ENCODE results near the gene PCDH15. TPM values are rescaled to one million over a fixed set of nuclear protein-coding genes. Genes with fewer than 3 reads are reported as not detected.

The PCDH15 gene
- total RNA-seq, 4 donors from 2014 or later: 0.70 to 2.3 TPM; not detected in 2

DNA sequence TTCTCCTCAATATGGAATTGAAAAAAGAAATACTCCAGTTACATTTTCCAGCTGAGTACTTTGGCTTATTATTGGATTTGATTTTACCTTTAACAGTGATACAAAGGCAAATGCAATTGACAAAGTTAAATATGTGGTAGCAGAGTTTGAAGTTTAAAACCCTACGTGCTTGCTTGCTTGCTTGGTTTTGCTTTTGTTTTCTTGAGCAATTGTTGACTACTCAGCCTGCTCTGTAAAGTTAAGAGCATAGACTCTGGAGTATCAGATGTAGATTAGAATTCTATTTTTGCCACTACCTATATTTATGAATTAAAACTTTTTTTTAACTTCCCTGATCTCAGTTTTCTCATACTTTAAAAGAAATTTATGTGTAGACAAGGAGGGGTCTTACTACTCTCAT is 51.4 kb downstream of the PCDH15 start:
- H3K4me1 ChIP-seq: no peaks in the 10 kb centered on the region
- no peaks in the 10 kb centered on the region for H3K36me3 ChIP-seq
- no peak for DNase-seq
- TF ChIP-seq, protein P1, sequence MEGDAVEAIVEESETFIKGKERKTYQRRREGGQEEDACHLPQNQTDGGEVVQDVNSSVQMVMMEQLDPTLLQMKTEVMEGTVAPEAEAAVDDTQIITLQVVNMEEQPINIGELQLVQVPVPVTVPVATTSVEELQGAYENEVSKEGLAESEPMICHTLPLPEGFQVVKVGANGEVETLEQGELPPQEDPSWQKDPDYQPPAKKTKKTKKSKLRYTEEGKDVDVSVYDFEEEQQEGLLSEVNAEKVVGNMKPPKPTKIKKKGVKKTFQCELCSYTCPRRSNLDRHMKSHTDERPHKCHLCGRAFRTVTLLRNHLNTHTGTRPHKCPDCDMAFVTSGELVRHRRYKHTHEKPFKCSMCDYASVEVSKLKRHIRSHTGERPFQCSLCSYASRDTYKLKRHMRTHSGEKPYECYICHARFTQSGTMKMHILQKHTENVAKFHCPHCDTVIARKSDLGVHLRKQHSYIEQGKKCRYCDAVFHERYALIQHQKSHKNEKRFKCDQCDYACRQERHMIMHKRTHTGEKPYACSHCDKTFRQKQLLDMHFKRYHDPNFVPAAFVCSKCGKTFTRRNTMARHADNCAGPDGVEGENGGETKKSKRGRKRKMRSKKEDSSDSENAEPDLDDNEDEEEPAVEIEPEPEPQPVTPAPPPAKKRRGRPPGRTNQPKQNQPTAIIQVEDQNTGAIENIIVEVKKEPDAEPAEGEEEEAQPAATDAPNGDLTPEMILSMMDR (IDR thresholded peaks at IDR 0.05): no peak
- no peak for TF ChIP-seq POLR2A (IDR thresholded peaks at IDR 0.05)
- H3K27me3 ChIP-seq: no peaks in the 10 kb centered on the region
- intact Hi-C loops (cut with DNase I; ENCODE audit: low total_unique reads): no loop called here
- no peaks in the 10 kb centered on the region for H3K9me3 ChIP-seq
- no peak overlapping the region for H3K27ac ChIP-seq
- H3K4me3 ChIP-seq: no peak overlapping the region

DNA sequence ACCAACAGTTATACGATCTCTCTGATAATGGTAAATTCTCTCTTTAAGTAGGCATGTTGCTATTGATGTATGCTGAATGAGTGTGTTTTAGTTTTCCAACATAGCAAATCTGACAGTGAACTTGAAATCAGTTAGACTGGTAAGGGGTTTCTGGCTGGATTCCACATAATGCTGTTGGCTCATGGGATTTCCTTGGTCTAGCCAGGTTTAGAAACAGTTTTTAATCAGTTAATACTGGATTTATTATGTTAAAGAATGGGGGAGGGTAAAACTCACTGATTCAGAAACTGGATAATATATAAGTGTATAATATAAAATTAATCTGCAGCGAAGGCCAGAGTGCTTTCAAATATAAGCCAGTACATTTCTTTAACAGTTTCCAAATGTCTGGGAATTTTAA is 55.6 kb downstream of the PCDH15 start:
- Histone ChIP-seq H3K4me3 (no peak overlapping the region), H3K4me1 (no peaks in the 10 kb centered on the region), H3K9me3 (no peaks in the 10 kb centered on the region), H3K27me3 (no peaks in the 10 kb centered on the region), H3K27ac (no peak overlapping the region), H3K36me3 (no peaks in the 10 kb centered on the region)
- TF ChIP-seq POLR2A (IDR thresholded peaks at IDR 0.05): no peak
- TF ChIP-seq, protein P1 (IDR thresholded peaks at IDR 0.05): no peak
- intact Hi-C loops (cut with DNase I; ENCODE audit: low total_unique reads): no loop called here
- no peak for DNase-seq

DNA sequence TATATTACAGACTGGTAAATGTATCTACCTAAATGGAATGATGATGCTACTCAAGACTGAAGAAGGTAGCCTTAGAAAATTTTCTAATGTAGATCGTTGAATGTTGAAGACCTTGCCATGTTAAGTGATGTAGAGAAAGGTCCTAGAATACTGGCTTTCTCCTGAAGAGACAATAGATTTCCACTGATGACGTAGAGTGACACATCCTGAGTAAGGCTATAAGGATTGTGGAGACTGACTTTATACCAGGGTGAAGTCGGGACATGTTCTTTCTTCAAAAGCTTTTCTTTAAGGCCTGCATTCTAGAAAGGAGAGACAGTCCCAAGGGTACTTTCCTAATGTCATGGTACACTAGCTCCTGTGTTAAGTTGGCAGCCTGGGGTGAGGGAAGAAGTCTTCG is 58.6 kb downstream of the PCDH15 start:
- H3K9me3 ChIP-seq: no peaks in the 10 kb centered on the region
- H3K4me1 ChIP-seq: no peaks in the 10 kb centered on the region
- no peak for TF ChIP-seq POLR2A (IDR thresholded peaks at IDR 0.05)
- TF ChIP-seq, protein P1 (IDR thresholded peaks at IDR 0.05): no peak
- no peak overlapping the region for H3K4me3 ChIP-seq
- DNase-seq: no peak
- no peaks in the 10 kb centered on the region for H3K36me3 ChIP-seq
- H3K27me3 ChIP-seq: no peaks in the 10 kb centered on the region
- no peak overlapping the region for H3K27ac ChIP-seq
- intact Hi-C loops (cut with DNase I; ENCODE audit: low total_unique reads): no loop called here

GRCh38 chr10:54728511-54728910 is 72.5 kb downstream of the PCDH15 start:
- Histone ChIP-seq H3K9me3 (no peaks in the 10 kb centered on the region), H3K36me3 (no peaks in the 10 kb centered on the region), H3K27ac (no peak overlapping the region), H3K4me3 (no peak overlapping the region), H3K4me1 (no peaks in the 10 kb centered on the region), H3K27me3 (no peaks in the 10 kb centered on the region)
- intact Hi-C loops (cut with DNase I; ENCODE audit: low total_unique reads): no loop called here
- DNase-seq: no peak
- no peak for TF ChIP-seq POLR2A (IDR thresholded peaks at IDR 0.05)
- TF ChIP-seq, protein P1 (IDR thresholded peaks at IDR 0.05): no peak

GRCh38 chr10:54722075-54722474 is 79.0 kb downstream of the PCDH15 start:
- Histone ChIP-seq H3K27ac (no peak overlapping the region), H3K4me1 (no peaks in the 10 kb centered on the region), H3K36me3 (no peaks in the 10 kb centered on the region), H3K9me3 (no peaks in the 10 kb centered on the region), H3K27me3 (no peaks in the 10 kb centered on the region), H3K4me3 (no peak overlapping the region)
- no peak for TF ChIP-seq POLR2A (IDR thresholded peaks at IDR 0.05)
- TF ChIP-seq, protein P1 (IDR thresholded peaks at IDR 0.05): no peak
- DNase-seq: no peak
- intact Hi-C loops (cut with DNase I; ENCODE audit: low total_unique reads): no loop called here
